GM20000 (cell line): ENCODE data around the gene LAMB4.

Source experiments
- DNase-seq: peaks from one replicate; pipeline ENCODE4 v3.0.0; 2012; ENCODE audit warnings: low spot score
- CTCF ChIP-seq: IDR thresholded peaks from 2 replicates; pipeline ENCODE4 v1.5.1; 2012; ENCODE audit warnings: mild to moderate bottlenecking, control low read depth; ENCODE audit errors: extremely low read depth, missing control alignments

Gene LAMB4

GRCh38 chr7:108104324-108104723 is 25.8 kb downstream of the LAMB4 start:
- no peak for DNase-seq
- TF ChIP-seq CTCF: no peak

- TF ChIP-seq CTCF: no peak
- DNase-seq: no peak
These were observed 26.4 kb downstream of the LAMB4 start for GRCh38 chr7:108103558-108104298.

GRCh38 chr7:108102671-108103312 is 27.4 kb downstream of the LAMB4 start:
- TF ChIP-seq CTCF: no peak

GRCh38 chr7:108101759-108102158 is 28.4 kb downstream of the LAMB4 start:
- no peak for DNase-seq
- TF ChIP-seq CTCF: no peak

More at GRCh38 chr7:108102671-108103312, 27.4 kb downstream of the LAMB4 start:
- DNase-seq: no peak

GRCh38 chr7:108099713-108100112 is 30.4 kb downstream of the LAMB4 start:
- no peak for TF ChIP-seq CTCF
- DNase-seq: no peak

GRCh38 chr7:108097703-108098102 is 32.5 kb downstream of the LAMB4 start:
- no peak for DNase-seq
- no peak for TF ChIP-seq CTCF

- no peak for TF ChIP-seq CTCF
- DNase-seq: no peak
These were observed 33.2 kb downstream of the LAMB4 start for GRCh38 chr7:108096996-108097395.
